Measurements from ENCODE around the gene HSPB2. TPM values are rescaled to one million over a fixed set of nuclear protein-coding genes. Genes with fewer than 3 reads are reported as not detected.
"Not testable (repeated sequence)": the region's sequence is repeated elsewhere in the genome, so short reads cannot be mapped to it uniquely, and the experiment has no call there.

HSPB2 gene, protein sequence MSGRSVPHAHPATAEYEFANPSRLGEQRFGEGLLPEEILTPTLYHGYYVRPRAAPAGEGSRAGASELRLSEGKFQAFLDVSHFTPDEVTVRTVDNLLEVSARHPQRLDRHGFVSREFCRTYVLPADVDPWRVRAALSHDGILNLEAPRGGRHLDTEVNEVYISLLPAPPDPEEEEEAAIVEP
- total RNA-seq = not detected in 2 replicates

DNA sequence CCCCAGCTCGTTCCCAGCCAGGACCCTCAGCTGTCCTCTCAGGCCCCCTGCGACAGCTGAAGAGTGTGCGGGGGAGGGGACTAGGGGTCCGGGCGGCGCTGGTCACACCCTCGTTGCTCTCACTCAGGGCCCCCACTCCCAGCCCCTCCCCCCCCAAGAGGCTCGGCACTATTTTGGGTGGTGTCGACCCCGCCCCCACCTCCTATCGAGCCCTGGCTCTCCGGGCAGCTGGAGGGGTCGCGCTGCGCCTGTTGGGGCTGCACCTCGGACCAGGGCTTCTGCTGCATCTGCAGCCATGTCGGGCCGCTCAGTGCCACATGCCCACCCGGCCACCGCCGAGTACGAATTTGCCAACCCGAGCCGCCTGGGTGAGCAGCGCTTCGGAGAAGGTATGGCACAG is at the start of gene HSPB2:
TSS of gene HSPB2 (plus strand) at position 200 of the 400 bp plus-strand sequence. CDS start at position 296, 96 bp downstream.
- DNase-seq (ENCODE audit: low read depth, low spot score) = no peak

DNA sequence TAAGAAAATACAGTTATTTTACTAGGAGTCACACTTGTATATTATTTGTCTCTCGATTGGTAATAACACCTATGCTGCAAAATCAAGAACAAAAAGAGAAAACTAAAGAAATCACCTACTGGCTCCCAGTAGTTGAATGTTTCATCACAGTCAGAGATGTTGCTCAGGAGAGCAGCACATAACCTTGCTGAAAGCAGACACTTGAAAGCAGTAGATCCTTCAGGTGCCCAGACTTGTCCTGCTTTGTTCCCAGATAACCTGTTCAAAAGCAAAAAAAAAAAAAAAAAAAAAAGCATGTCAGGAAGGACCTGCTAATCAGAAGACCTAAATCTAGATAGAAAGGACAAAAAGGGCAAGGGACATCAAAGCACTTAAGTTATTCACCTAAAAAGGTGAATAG is 42.4 kb upstream of the HSPB2 start:
- DNase-seq (ENCODE audit: low read depth, low spot score) = no peak

DNA sequence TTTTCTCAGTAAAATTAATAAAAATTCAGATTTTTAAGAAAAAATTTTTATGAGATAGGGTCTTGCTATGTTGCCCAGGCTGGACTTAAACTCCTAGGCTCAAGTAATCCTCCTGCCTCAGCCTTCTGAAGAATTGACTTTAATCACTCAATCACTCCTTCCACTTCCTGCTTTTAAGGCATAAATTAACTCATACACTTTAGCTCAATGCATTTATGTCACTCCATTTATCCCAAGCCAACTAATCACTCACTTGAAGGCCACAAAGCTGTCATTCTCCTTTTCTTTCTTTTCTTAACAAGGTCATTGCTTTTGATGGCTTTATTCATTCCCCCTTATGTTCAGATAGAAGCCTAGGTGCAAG is 42.0 kb upstream of the HSPB2 start:
- no peak for DNase-seq (ENCODE audit: low read depth, low spot score)

GRCh38 chr11:111870886-111871692 is 41.4 kb upstream of the HSPB2 start, which contains the start of gene ALG9:
Gene ALG9, minus strand, starts transcription at chr11:111871581. Its CDS starts 99 bp downstream, at chr11:111871482.
- peak; percentile 58 for DNase-seq (ENCODE audit: low read depth, low spot score)

DNA sequence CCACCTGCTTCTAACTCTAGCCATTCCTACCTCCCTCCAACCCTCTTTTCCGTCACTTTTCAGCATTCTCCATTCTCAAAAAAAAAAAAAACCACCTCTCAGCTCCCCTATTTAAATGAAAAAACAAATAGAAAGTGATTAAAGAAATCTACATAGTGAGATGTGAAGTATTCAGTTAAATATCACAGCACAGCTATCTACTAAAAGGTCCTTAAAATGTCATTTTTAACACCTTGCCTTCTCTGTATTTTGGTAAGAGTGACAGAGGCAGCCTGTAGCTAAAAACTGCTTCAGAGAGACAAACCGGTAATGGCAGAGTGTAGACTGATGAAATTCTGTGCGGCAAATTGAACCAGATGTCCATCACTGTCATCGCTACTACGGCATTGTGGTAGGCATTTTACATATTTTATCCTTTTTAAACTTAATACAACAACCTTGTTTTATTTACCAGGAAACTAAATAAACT is 40.8 kb upstream of the HSPB2 start:
- no peak for DNase-seq (ENCODE audit: low read depth, low spot score)

DNA sequence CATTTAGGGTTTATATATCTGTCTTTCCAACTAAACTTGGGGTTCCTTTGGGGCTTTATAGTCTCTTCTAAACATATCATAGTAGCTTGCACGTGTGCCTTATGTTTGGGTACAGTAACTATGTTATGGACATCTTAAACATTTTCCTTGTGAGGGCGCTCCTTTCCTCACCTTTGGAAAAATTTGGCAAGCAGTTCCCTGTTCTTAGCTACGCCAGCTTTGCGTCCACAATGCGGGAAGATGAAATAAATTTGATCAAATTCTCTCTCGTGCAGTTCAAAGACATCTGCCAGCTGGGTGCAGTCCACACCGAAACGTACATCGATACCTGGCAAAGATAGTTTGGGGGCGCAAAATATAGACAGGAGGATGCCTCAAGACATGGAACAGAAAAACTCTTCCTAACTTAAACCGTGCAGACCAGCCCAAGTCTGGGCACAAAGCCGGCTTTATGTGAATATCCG is 34.1 kb upstream of the HSPB2 start:
- no peak for DNase-seq (ENCODE audit: low read depth, low spot score)

GRCh38 chr11:111878849-111879636 is 33.5 kb upstream of the HSPB2 start, which contains the start of the genes CFAP68 and FDXACB1:
Gene CFAP68, plus strand, starts transcription at chr11:111879541. Its CDS starts 20 bp downstream, at chr11:111879561.
Gene FDXACB1, minus strand, starts transcription at chr11:111879165. Its CDS starts 33 bp downstream, at chr11:111879132.
- DNase-seq (ENCODE audit: low read depth, low spot score) = peak; percentile 95

GRCh38 chr11:111879637-111879960 is 32.9 kb upstream of the HSPB2 start:
- no peak for DNase-seq (ENCODE audit: low read depth, low spot score)

DNA sequence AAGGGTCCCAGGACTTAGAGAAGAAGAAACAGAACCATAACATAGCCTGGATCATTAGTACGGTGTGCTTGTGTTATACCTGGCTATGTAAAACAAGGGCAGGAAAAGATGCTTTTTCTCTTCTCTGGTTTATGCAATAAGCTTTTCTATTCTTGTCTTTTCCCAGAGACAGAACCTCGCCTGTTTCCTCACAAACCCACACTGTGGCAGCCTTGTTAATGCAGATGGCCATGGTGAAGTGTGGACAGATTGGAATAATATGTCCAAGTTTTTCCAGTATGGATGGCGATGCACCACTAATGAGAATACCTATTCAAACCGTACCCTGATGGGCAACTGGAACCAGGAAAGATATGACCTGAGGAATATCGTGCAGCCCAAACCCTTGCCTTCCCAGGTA is 30.3 kb upstream of the HSPB2 start:
- no peak for DNase-seq (ENCODE audit: low read depth, low spot score)

DNA sequence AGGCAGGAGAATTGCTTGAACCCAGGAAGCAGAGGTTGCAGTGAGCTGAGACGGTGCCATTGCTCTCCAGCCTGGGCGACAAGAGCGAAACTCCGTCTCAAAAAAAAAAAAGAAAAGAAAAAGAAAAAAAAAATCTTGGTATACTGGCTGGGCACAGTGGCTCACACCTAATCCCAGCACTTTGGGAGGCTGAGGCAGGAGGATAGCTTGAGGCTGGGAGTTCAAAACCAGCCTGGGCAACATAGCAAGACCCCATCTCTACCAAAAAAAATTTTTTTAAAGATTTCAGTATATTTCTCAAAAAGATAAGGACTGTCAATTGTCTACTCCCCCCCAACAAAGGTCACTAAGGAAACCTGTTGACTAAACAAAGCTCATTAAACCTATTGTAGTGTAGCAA is 27.5 kb upstream of the HSPB2 start:
- not testable (repeated sequence) for DNase-seq (ENCODE audit: low read depth, low spot score)

- DNase-seq (ENCODE audit: low read depth, low spot score) = no peak
Observed at GRCh38 chr11:111886032-111886431, 26.5 kb upstream of the HSPB2 start.

DNA sequence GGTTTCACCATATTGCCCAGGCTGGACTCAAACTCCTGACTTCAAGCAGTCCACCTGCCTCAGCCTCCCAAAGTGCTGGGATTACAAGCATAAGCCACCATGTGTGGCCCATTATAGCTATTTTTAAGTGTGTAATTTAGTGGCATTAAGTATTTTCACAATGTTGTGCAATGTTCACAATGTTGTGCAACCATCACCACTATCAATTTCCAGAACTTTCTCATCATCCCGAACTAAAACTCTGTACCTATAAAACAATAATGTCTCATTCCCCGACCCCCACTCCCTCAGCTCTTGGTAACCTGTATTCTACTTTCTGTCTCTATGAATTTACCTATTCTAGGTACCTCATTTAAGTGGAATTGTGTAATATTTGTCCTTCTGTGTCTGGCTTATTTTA is 25.7 kb upstream of the HSPB2 start:
- DNase-seq (ENCODE audit: low read depth, low spot score) = no peak

DNA sequence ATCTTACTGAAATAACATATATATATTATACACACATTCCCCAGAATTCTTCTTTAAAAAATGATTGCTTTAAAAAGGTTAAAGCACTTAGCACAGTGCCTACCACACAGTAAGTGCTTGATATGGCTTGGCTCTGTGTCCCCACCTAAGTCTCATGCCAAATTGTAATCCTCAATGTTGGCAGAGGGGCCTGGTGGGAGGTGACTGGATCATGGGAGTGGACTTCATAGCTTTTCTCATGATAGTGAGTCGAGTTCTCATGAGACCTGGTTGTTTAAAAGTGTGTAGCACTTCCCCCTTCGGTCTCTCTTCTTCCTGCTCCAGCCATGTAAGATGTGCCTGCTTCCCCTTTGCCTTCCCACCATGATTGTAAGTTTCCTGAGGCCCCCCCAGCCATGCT is 7.1 kb upstream of the HSPB2 start:
- no peak for DNase-seq (ENCODE audit: low read depth, low spot score)

DNA sequence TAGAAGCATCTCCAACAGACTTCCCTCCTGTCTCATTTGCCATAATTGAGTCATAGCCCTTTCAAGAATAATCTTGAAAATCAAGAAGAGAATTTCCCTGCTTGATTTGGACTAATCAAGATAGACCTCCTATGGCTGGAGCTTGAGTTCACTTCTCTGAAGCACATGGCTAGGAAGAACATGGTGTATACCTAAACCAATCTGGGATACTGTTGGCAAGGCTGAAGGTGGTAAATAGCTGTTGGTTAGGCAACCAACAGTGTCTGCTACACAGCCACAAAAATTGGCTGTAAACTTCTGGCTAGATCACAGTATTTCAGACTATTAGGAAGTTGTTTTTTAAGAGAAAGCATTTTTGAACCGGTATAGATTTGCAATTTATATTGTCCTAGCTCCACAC is 5.9 kb upstream of the HSPB2 start:
- no peak for DNase-seq (ENCODE audit: low read depth, low spot score)

- no peak for DNase-seq (ENCODE audit: low read depth, low spot score)
Observed at GRCh38 chr11:111908639-111909305, 3.8 kb upstream of the HSPB2 start.

DNA sequence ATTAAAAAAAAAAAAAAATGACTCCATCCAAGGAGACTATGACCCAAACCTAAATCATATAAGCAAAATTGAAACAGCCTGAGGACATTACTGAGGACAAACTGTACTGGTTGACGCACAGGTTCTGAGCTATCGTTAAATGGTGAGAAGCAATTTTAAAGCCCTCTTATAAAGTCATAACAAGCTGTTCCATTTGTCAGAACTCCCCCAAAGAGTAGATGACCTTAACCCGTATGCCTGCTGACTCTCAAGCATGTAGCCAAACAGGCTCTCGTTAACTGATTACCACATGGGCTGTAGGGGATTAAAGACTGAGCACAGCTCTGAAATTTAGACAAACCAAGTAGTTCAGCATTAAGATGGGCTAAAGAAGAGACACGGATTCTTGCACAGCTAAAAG is 3.2 kb upstream of the HSPB2 start:
- DNase-seq (ENCODE audit: low read depth, low spot score) = no peak

- no peak for DNase-seq (ENCODE audit: low read depth, low spot score)
Observed at GRCh38 chr11:111910676-111911562, 1.6 kb upstream of the HSPB2 start.

GRCh38 chr11:111911563-111912401 is 752 bp upstream of the HSPB2 start, which contains the start of gene CRYAB:
Gene CRYAB, minus strand, starts transcription at chr11:111911770. Its CDS starts 46 bp downstream, at chr11:111911724.
- DNase-seq (ENCODE audit: low read depth, low spot score) = no peak
